ENCODE measurements around the gene MTARC2. TPM values are rescaled to one million over a fixed set of nuclear protein-coding genes. Genes with fewer than 3 reads are reported as not detected.
"Not testable (repeated sequence)": the region's sequence is repeated elsewhere in the genome, so short reads cannot be mapped to it uniquely, and the experiment has no call there.

Gene MTARC2
- 18.8 TPM for total RNA-seq

DNA sequence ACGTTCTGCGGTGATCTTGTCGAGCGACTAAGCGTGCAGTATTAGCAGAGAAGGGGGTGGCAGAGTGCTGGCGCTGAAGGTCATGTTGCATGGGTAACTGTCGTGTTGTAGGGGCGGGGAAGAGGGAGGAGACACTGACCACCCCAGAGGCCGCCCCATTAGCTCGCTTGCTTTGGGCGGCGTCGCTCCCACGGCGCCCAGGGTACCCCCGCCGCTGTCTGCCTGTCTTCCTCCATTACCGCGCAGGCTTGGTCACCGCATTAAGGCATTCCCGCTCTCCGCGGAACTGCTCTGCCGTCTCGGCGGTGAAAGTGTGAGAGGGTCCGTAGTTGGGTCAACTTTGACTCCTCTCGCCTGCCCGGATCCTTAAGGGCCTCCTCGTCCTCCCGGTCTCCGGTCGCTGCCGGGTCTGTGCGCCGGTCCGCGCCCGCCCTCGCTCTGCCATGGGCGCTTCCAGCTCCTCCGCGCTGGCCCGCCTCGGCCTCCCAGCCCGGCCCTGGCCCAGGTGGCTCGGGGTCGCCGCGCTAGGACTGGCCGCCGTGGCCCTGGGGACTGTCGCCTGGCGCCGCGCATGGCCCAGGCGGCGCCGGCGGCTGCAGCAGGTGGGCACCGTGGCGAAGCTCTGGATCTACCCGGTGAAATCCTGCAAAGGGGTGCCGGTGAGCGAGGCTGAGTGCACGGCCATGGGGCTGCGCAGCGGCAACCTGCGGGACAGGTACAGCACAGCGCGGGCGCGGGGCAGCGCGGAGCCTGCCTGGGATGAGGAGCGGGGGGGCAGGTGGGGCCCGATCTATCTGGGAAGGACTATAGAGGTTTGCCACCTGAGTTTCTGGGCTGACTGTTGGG lies at the start of gene MTARC2:
Gene MTARC2, plus strand, starts transcription at position 234 of the 846 bp plus-strand sequence. Its CDS starts 210 bp downstream, at position 444.
- DNase-seq (ENCODE audit: low spot score): peak; percentile 80

DNA sequence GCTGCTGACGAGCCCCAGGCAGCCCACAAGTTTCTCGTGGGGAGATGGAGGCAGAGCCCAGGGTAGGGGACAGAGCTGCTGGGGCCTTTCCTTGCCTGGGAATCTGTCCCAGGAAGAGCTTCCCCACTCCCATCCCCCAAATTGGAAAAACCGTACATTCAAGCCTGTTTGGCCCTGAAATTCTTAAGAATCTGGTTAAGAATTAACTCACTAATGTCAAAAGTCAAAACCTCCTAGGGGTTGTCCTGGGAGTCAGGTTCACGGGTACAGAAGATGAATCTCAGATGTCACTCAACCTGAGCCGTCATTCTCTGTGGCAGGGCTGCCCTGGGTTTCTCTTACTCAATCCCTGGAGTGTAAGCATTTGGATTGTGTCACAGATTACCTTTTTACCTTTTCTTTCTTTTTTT lies 49.5 kb upstream of the MTARC2 start:
- no peak for DNase-seq (ENCODE audit: low spot score)

DNA sequence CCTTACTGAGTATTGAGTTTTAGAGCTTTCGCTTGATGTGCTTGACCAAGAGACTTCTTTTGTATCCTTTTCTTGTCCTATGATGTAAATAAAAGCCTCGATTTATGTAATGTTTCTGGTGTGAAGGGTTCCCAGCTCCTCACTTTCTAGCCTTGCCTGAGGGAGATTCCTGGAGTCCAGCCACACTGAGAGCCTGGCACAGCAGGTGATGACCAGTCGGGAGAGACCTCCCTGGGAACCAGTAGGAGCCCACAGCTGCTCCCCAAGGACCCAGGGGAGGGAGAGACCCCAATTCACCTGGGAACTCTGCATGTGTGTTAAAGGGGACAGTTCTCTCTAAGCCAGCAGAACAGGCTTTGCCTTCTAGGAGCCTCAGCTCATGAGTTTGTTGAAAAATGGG lies 49.1 kb upstream of the MTARC2 start:
- no peak for DNase-seq (ENCODE audit: low spot score)

DNA sequence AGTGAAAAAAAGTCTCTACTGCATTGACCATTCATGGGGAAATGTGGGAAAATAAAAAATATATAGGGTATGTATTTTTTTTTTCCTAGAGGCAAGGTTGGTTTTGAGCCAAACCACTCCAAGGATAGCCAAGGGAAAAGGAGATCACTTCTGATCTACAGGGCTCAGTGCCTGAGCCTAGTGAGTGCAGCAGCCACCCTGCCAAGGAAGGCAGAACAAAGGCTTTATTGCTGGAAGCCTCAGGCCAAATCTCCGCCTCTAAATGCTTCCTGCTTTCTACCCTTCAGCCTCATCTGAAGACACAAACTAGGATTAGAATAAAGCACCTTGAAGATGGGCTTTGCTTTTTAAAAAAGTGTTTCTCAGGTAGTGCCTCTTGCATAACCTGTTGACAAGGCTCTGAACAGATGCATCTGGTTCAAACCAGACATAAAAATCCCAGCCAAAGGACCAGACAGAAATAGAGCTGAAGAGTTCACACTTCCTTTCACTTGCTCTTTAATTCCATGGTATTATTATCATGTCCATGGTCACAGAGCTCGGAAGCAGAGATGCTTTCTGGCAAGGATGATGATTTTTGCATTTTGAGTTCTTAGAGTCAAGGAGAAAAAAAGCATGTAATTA lies 47.5 kb upstream of the MTARC2 start:
- no peak for DNase-seq (ENCODE audit: low spot score)

DNA sequence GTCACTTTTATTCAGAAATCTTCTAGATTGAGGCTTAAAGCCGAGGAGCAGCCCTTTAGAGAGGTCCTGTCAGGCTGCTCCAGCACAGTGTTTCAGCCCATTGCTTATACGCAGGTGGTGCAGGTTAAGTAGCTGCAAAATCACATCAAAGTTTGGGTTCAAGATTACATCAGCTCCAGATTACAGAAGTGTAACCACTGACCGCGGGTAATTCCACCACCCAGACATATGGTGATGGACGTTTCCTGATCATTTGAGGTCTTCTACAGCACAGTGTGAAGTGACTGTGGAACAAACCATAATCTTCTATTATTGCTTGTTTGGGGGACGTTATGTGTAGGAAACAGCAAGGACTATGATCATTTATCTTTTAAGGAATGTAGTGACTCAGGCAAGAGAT lies 46.1 kb upstream of the MTARC2 start:
- DNase-seq (ENCODE audit: low spot score): no peak

DNA sequence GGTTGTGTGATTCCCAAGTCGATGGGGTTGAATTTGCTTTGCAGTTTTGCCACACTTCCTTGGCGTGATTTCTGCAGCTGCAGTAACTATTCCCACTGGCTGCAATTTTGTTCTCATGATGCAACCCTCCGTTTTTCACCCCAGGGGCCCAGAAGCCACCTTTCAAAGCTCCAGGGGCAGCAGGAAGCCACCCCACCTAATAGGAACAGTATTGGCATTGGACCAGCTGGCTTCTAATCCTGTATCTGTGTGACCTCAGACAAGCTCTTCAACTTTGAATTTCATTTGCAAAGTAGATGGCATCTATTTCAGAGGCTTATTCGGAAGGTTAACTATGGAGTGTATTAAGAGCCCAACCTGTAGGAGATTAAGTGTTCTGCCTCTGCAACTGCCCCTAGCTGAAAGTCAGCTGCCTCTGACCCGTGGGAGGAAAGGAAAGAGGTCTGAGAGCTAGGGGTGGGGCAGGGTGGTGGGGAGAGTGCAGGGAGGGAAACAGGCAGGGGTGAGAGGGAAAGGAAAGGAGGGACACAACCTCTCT lies 45.3 kb upstream of the MTARC2 start:
- DNase-seq (ENCODE audit: low spot score): no peak

DNA sequence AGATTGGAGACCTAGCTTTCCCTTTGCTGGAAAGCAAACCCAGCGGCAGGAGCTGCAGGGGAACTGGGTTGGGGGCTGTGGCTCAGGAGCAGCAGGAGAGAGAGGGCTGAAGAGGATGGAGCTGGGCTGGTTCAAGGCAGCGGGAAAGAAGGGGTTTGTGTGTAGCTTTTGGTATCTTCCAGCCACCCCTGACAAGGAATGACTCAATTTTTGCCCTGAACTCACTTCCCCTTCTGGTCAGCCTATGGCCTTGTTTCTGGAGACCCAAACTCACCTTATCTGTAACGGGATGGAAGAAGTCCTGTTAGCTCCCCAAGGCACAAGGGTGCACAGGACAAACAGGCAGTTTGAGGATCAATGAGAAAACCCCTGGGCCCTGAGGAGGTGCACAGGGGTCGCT lies 44.8 kb upstream of the MTARC2 start:
- DNase-seq (ENCODE audit: low spot score): no peak

DNA sequence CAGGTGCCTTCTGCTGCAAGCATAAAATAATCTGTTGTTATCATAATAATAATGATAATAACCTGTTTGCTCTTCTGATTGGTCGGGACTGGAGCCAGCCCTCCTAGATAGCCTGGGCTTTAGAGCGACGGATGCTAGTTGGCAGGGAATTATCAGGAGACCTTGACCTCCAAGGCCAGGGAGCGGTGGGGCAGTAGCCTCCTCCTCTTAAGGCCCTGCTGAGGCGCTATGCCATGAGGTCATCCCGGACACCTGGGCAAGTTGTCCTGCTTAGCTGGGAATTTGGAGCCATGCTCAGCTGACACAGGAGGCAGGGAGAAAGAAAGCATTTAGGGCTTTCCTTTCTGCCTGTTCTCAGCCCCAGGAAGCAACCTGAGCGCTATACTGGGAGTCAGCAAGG lies 42.3 kb upstream of the MTARC2 start:
- no peak for DNase-seq (ENCODE audit: low spot score)

DNA sequence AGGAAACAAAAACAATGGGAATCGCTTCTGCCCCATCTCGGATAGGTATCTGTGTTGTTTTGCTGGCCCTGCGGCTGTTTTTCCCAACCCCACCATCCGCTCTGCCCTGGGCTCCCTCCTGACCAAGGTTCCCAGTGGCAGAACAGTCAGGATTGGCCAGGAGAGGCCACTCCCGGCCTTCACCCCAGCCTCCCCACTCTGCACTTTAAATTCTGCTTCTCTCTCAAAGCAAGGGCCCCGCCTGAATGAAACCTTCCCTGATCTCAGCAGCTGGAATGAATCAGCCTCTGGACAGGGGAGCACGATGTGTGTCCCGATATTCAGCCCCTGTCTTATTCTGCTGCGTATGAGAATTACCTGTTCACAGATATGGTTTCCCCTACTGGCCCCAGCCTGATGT lies 41.6 kb upstream of the MTARC2 start:
- DNase-seq (ENCODE audit: low spot score): no peak

DNA sequence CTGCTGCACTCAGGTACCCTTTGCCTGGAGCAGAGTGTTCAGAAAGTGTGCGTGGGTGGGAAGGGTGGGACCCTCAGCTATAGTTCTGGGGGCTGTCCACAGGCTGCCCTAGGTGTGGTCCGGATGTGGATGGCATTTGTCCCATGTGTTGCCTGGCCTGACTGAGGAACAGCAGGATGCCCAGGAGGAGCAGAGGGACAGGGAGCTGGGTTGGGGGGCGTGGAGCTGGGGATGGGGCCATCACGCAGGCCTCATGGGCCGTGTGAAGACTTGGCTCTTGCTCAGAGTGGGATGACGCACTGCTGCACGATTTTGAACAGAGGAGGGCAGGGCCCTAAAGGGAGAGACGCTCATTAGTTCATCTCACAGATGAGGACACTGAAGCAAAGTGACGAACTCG lies 41.0 kb upstream of the MTARC2 start:
- DNase-seq (ENCODE audit: low spot score): no peak

DNA sequence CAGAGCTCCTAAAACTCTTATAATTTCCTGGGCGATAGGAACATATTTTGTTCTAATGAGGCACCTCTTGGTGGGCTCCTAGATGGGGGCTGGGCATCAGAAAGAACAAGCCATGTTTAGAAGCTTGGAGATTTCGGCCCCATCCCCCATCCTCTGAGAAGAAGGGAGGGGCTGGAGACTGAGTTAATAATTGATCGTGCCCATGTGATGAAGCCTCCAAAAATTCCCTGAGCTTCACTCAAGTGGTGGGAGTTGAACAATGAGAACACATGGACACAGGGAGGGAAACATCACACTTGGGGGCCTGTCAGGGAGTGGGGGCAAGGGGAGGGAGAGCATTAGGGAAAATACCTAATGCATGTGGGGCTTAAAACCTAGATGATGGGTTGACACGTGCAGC lies 39.9 kb upstream of the MTARC2 start:
- DNase-seq (ENCODE audit: low spot score): no peak

DNA sequence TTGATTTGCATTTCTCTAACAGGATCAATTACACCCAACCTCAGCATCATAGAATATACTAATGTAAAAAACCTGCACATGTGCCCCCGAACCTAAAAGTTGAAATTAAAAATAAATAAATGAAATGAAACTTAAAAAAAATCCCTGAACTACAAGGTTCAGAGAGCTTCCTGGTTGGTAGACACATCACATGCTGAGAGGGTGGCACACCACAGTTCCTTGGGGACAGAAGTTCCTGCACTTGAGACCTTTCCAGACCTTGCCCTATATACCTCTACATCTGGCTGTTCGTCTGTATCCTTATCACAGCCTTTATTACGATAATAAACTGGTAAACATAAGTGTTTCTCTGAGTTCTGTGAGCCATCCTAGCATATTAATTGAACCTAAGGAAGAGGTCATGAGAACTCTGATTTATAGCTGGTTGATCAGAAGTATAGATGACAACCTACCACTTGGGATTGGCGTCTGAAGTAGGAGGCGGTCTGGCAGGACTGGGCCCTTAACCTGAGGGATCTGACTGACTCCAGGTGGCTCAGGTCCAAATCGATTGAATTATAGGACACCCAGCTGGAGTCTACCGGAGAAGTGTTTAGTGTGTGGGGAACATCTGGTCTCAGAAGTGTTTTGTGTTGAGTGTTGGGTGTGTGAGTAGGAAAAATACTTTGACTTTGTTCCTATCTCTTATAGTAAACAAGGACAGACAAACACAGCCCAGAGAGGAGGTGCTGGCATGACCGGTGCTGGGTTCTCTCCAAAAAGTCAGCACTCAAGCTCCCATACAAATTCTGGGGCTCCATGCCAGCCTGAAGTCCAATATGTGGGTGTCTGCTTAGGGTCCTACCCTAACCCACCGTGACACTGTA lies 39.0 kb upstream of the MTARC2 start:
- no peak for DNase-seq (ENCODE audit: low spot score)

DNA sequence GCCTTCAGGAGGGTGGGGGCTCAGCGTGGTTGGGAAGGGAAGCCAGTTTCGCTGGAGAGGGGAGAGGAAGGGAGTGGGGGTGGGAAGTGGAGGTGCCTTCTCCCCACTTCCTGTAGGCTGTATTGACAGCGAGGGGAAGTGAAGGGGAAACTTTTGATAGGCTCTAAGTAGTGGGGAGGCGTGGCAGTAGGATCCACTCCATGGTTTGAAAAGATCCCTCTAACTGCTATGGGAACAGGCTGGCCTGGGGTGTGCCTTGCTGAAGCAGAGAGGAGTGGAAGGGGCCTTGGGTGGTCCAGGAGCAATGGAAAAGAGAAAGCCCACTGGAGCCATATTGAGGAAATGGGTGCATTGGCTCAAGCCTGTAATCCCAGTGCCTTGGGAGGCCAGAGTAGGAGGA lies 37.8 kb upstream of the MTARC2 start:
- DNase-seq (ENCODE audit: low spot score): no peak

DNA sequence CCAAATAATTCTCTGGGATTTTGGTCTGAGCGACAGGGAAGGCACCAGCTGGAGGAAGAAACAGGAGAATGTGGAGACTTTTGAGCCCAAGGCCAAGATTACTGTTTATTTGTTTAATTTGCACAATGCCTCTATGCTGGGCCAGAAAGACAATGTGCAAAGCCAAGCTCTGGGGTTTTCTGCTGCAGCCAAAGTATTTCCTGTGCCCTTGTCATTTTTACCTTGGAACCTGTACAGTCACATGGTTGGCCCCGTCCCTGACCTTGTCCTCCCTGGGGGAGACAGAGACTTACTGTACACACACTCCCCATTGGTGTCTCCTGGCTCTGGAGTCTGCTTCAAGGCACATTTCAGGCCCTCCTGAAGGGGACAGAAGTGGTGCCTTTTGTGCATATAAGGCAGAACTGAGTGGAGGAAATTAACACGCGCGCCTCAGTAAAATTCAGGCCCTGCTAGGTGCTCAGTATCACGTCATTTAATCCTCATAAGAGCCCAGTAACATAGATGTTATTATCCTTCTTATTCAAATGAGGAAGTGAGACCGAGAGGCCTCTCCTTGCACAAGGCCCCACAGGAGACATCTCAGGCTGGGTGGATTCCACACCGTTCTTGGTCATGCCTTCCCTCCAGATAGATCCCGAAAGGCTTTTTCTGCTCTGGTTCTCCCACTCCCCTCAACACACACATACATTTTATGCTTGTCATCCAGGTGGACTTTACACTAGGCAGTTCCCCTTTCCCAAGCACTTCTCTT lies 36.9 kb upstream of the MTARC2 start:
- no peak for DNase-seq (ENCODE audit: low spot score)

DNA sequence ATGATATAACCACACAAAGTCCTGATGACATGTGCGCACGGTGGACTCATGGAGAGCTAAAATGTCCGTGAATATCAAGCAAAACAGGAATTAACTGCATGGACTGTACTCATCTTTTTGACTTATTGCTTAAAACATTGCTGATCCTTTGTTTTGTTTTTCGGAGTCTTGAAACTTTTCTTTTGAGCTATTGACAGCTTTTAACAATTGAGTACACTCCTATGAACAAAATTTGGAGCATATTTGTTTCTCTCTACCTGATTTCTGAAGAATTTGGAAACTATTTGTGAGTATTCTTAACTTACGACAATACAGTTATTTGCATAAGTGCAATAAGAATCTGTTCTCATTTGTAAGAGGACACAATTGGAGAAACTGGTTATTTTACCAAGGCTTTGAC lies 32.1 kb upstream of the MTARC2 start:
- DNase-seq (ENCODE audit: low spot score): not testable (repeated sequence)

DNA sequence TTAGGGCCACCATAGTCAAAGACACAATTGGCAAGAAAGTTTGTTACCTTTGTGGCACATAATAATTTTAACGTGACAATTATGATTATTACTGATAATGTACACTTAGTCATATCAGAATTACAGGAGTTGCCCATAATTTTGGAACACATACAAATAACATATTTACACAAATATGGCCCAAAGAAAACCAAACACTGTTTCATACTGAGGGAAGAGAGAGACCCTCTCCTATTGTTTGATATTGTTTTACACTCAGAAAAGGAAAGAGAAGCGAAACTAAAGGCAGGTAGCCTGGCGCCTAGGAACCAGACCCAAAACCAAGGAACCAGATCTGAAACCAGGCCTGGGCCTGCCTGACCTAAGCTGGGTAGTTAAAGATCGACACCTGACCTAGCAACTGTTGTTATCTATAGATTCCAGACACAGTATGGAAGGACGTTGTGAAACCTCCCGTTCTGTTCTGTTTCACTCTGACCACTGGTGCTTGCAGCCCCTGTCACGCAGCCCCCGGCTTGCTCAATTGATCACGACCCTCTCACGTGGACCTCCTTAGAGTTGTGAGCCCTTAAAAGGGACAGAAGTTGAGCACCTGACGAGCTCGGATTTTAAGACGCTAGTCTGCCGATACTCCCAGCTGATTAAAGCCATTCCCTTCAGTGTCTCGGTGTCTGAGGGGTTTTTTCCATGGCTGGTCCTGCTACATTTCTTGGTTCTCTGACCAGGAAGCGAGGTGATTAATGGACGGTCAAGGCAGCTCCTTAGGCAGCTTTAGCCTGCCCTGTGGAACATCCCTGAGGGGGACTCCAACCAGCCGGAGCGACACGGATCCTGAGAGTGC lies 30.1 kb upstream of the MTARC2 start:
- DNase-seq (ENCODE audit: low spot score): no peak

DNA sequence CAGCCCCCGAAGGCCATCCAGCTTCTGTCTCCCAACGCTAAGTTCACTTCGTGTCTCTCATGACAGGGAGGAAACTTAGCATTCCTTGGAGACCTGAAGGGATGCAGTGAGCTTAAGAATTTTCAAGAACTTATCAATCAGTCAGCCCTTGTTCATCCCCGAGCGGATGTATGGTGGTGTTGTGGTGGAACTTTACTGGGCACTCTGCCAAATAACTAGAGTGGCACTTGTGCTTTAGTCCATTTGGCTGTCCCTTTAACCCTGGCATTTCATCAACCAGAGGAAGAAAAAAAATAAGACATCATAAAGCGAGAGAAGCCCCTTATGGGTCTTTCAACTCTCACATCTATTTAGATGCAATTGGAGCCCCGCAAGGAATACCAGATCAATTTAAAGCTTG lies 26.9 kb upstream of the MTARC2 start:
- not testable (repeated sequence) for DNase-seq (ENCODE audit: low spot score)

DNA sequence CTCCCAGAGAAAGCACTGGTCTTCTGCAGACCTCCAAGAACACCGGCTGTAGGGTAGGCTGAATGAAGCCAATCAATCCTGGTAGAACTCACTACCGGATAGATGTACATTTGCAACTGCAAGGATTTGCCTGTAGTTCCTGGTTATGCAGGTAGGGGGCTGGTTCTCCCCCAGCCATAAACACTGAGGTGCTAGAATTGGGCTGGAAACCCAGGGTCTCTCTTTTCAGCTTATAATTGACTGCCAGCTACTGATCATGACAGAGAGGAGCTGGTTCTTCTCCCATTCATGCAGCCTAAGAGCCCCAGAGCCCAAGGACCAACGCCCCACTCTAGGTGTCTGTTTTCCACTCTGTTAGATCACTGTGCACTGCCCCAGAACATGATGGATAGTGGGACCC lies 21.5 kb upstream of the MTARC2 start:
- no peak for DNase-seq (ENCODE audit: low spot score)

DNA sequence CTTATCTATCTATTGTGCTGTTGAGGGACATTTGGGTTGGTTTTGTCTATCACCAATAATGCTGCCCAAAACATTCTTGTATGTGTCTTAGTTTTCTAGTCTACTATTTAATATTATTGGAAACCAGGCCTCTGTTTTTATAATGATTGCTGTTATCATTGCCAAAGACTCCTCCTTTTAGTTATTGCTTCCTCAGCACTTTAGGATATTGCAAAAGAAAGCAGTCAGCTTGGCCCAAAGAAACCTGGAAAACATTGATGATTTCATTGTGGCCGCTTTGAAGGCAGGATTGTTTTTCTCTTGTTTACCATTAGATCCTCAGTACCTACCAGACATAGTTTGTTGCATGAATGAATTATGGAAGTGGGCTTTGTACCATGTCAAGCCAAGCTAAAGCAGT lies 20.6 kb upstream of the MTARC2 start:
- DNase-seq (ENCODE audit: low spot score): no peak

DNA sequence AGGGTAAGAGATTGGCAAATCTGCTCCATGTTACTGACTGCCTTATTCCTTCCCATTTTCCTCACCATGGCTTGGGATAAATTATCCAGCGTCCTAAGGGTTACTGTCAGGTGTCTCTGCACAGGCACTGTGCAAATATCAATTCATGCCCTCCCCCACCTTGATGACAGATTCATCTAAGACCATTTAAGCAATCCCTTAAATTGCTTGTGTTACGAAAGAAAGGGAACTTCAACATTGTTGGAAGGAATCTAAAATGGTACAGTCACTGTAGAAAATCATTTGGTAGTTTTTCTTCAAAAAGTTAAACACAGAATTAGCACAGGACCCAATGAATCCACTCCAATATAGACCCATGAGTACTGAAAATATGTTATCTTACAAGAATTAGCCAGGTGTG lies 17.6 kb upstream of the MTARC2 start:
- DNase-seq (ENCODE audit: low spot score): no peak

DNA sequence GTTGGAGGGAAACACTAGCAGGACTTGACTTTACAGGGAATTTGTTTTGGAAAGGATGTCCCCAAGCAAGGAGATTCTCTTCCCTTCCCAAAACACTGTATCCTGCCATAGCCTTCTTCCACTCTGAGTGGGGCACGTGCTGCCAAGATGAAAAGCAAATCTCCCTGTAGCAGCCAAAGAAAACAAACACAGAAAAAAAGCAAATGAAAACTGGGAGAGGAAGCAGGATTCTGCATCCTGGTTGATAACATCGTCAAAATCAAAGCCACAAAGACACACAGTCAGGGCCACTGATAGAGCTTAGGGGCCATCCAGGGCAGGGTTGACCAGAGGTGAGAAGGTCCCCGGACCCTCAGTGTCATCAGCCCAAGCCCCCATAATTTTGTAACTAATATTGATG lies 16.0 kb upstream of the MTARC2 start:
- DNase-seq (ENCODE audit: low spot score): no peak
